Measurements from ENCODE around the gene PEX14.
A peak's percentile ranks its signal among the peaks of the same experiment; 100 is the strongest.

Gene PEX14

GRCh38 chr1:10546896-10547295, 72.1 kb downstream of the PEX14 start:
- DNase-seq (ENCODE audit: low spot score), result no peak

- DNase-seq (ENCODE audit: low spot score), result no peak
These were observed 75.3 kb downstream of the PEX14 start for GRCh38 chr1:10549904-10550664.

GRCh38 chr1:10553118-10553517, 78.4 kb downstream of the PEX14 start:
- DNase-seq (ENCODE audit: low spot score), result no peak

GRCh38 chr1:10555635-10556429, 81.1 kb downstream of the PEX14 start:
- no peak for DNase-seq (ENCODE audit: low spot score)

- no peak for DNase-seq (ENCODE audit: low spot score)
These were observed 81.8 kb downstream of the PEX14 start for GRCh38 chr1:10556430-10557005.

- no peak for DNase-seq (ENCODE audit: low spot score)
These were observed 83.0 kb downstream of the PEX14 start for GRCh38 chr1:10557714-10558113.

- no peak for DNase-seq (ENCODE audit: low spot score)
These were observed 84.6 kb downstream of the PEX14 start for GRCh38 chr1:10559386-10559785.

GRCh38 chr1:10561497-10561896, 86.7 kb downstream of the PEX14 start:
- peak; percentile 19 for DNase-seq (ENCODE audit: low spot score)

- DNase-seq (ENCODE audit: low spot score), result no peak
These were observed 87.2 kb downstream of the PEX14 start for GRCh38 chr1:10561955-10562354.

GRCh38 chr1:10564063-10564462, 89.3 kb downstream of the PEX14 start:
- DNase-seq (ENCODE audit: low spot score), result no peak

- DNase-seq (ENCODE audit: low spot score), result no peak
These were observed 94.8 kb downstream of the PEX14 start for GRCh38 chr1:10569531-10569930.

- DNase-seq (ENCODE audit: low spot score), result peak; percentile 73
These were observed 100.9 kb downstream of the PEX14 start for GRCh38 chr1:10575616-10576015.

GRCh38 chr1:10578070-10578469, 103.3 kb downstream of the PEX14 start:
- no peak for DNase-seq (ENCODE audit: low spot score)

- no peak for DNase-seq (ENCODE audit: low spot score)
These were observed 108.9 kb downstream of the PEX14 start for GRCh38 chr1:10583641-10584040.

GRCh38 chr1:10585242-10585641, 110.5 kb downstream of the PEX14 start:
- DNase-seq (ENCODE audit: low spot score), result no peak

- DNase-seq (ENCODE audit: low spot score), result no peak
These were observed 111.4 kb downstream of the PEX14 start for GRCh38 chr1:10586125-10586524.

GRCh38 chr1:10588640-10589039, 113.9 kb downstream of the PEX14 start:
- no peak for DNase-seq (ENCODE audit: low spot score)

GRCh38 chr1:10589074-10589473, 114.3 kb downstream of the PEX14 start:
- no peak for DNase-seq (ENCODE audit: low spot score)

GRCh38 chr1:10591010-10591409, 116.3 kb downstream of the PEX14 start:
- no peak for DNase-seq (ENCODE audit: low spot score)

- no peak for DNase-seq (ENCODE audit: low spot score)
These were observed 117.6 kb downstream of the PEX14 start for GRCh38 chr1:10592373-10592772.

- no peak for DNase-seq (ENCODE audit: low spot score)
These were observed 119.0 kb downstream of the PEX14 start for GRCh38 chr1:10593750-10594149.

GRCh38 chr1:10594595-10595223, 120.0 kb downstream of the PEX14 start:
- DNase-seq (ENCODE audit: low spot score), result no peak

- no peak for DNase-seq (ENCODE audit: low spot score)
These were observed 122.0 kb downstream of the PEX14 start for GRCh38 chr1:10596780-10597179.

All from AG08395 (cell line).